ENCODE measurements around the gene CORT.
"Not testable (repeated sequence)": the region's sequence is repeated elsewhere in the genome, so short reads cannot be mapped to it uniquely, and the experiment has no call there.

- TF ChIP-seq CTCF, POLR2A, POLR2AphosphoS5 (IDR thresholded peaks at IDR 0.05): not testable (repeated sequence)
These were observed 7.6 kb downstream of the CORT start for GRCh38 chr1:10457462-10457861.
